Suprapubic skin (tissue), 4 donors: ENCODE measurements around the gene EPHB1.

Source experiments
- CTCF ChIP-seq, 2 donors: fragments of 200-600 bp in 1 of 2; fragments of 450-650 bp in 1 of 2; sonication (generic) in 1 of 2; IDR thresholded peaks; one replicate each; pipeline ENCODE4 v1.5.1; 2016 to 2019; ENCODE audit warnings: antibody characterized with exemption in 2 of 2, mild to moderate bottlenecking in 1 of 2, moderate library complexity in 1 of 2
- EP300 ChIP-seq: sonication (generic); formaldehyde crosslinking; IDR thresholded peaks from one replicate; pipeline ENCODE4 v1.6.1; 2017; ENCODE audit warnings: antibody characterized with exemption
- POLR2A ChIP-seq, 2 donors: fragments of 450-650 bp; IDR thresholded peaks; one replicate each; pipeline ENCODE4 v1.6.1; 2017; ENCODE audit warnings: antibody characterized with exemption in 2 of 2, mild to moderate bottlenecking in 2 of 2, moderate library complexity in 2 of 2
- POLR2AphosphoS5 ChIP-seq, 3 donors: sonication (generic); formaldehyde crosslinking; IDR thresholded peaks; one replicate each; pipeline ENCODE4 v1.6.1; 2017; ENCODE audit warnings: antibody characterized with exemption in 3 of 3

GRCh38 chr3:135197246-135197645 lies 402.2 kb downstream of the EPHB1 start:
- TF ChIP-seq CTCF (IDR thresholded peaks at IDR 0.05) (no peak), POLR2A (IDR thresholded peaks at IDR 0.05) (no peak), EP300 (no peak), POLR2AphosphoS5 (IDR thresholded peaks at IDR 0.05) (no peak)
